K562 (cell line): ENCODE results near the gene CLDN14. TPM values are rescaled to one million over a fixed set of nuclear protein-coding genes. Genes with fewer than 3 reads are reported as not detected.

Experiments
- ATAC-seq: fragments of 200-7000 bp; cut with Tn5 transposase; 3 replicates; pipeline ENCODE4 v1.9.1; 2020; ENCODE audit warnings: moderate library complexity
- BruUV-seq: library from RNA; stranded (reverse); fragments of 400-500 nt; replicated peaks from 2 replicates; lab custom pipeline; 2021; lab: Mats Ljungman, UMichigan
- CTCF ChIA-PET: fragments of 300-600 bp; formaldehyde crosslinking; extraction: SDS; loops from one replicate; lab custom pipeline; 2021; ENCODE audit warnings: low intra/inter-chr PET ratio; lab: Yijun Ruan, JAX
- POLR2A ChIA-PET: fragments of 300-600, 350-650 bp; sonication (Branson Sonifier 250); formaldehyde crosslinking; extraction: SDS; loops from one replicate; lab custom pipeline; 2021; ENCODE audit warnings: antibody characterized with exemption, inconsistent platforms; lab: Yijun Ruan, JAX
- DNase-seq, 4 experiments: peaks; one replicate each; pipeline versions ENCODE4 v3.0.0 to v3.0.0-alpha.2; 2011 to 2018; ENCODE audit warnings: low spot score in 3 of 4, mixed read lengths in 3 of 4; ENCODE audit errors: extremely low read depth in 1 of 4
- FAIRE-seq: peaks from 2 replicates; lab custom pipeline; 2011; peaks lifted over from hg19 to GRCh38; lab: Jason Lieb, UNC
- H2AFZ ChIP-seq: 2 replicates; pipeline ENCODE4 v1.6.0; 2011; ENCODE audit warnings: low read depth, low read length, control low read depth, inconsistent platforms
- H3K27ac ChIP-seq: fragments of 200-600 bp; 3 replicates; pipeline ENCODE4 v1.8.0; 2011; ENCODE audit warnings: low read depth, mild to moderate bottlenecking, control low read depth, inconsistent platforms, low read length, moderate library complexity, mixed read lengths; ENCODE audit errors: extremely low read depth
- H3K27me3 ChIP-seq, 2 experiments: fragments of 300-600 bp in 1 of 2; 2 replicates in 1 of 2; 3 replicates in 1 of 2; pipeline versions ENCODE4 v1.6.0 to v1.8.0; 2011; ENCODE audit warnings: inconsistent platforms in 2 of 2, low read length in 2 of 2, mild to moderate bottlenecking in 1 of 2, mixed read lengths in 1 of 2, moderate library complexity in 1 of 2; ENCODE audit not compliant: control insufficient read depth in 2 of 2, insufficient read depth in 2 of 2
- H3K36me3 ChIP-seq: fragments of 300-600 bp; 3 replicates; pipeline ENCODE4 v1.8.0; 2011; ENCODE audit warnings: mild to moderate bottlenecking, low read length, inconsistent platforms; ENCODE audit not compliant: control insufficient read depth, insufficient read depth
- H3K4me1 ChIP-seq, 2 experiments: fragments of 200-600 bp in 1 of 2; replicated peaks in 1 of 2; 2 replicates in 1 of 2; 3 replicates in 1 of 2; pipeline versions ENCODE4 v1.5.1 to v1.8.0; 2011; ENCODE audit warnings: inconsistent platforms in 2 of 2, low read length in 2 of 2, mild to moderate bottlenecking in 1 of 2, mixed read lengths in 1 of 2, moderate library complexity in 1 of 2; ENCODE audit not compliant: control insufficient read depth in 2 of 2, insufficient read depth in 2 of 2
- H3K4me2 ChIP-seq: 2 replicates; pipeline ENCODE4 v1.6.1; 2011; ENCODE audit warnings: low read length, control low read depth, inconsistent platforms, mixed read lengths; ENCODE audit not compliant: insufficient read depth
- H3K4me3 ChIP-seq: fragments of 200-600 bp; sonication (generic), shearing (Covaris generic); 2 replicates; pipeline ENCODE4 v1.5.1; 2016; ENCODE audit warnings: control low read depth, inconsistent platforms
- H3K79me2 ChIP-seq: fragments of 200-600 bp; 3 replicates; pipeline ENCODE4 v1.8.0; 2011; ENCODE audit warnings: low read length, inconsistent platforms; ENCODE audit not compliant: control insufficient read depth, insufficient read depth
- H3K9ac ChIP-seq, 2 experiments: 2 replicates each; pipeline versions ENCODE4 v1.6.0 to v1.6.1; 2011; ENCODE audit warnings: low read depth in 2 of 2, low read length in 2 of 2, control low read depth in 1 of 2, inconsistent platforms in 1 of 2, mild to moderate bottlenecking in 1 of 2, mixed read lengths in 1 of 2; ENCODE audit not compliant: insufficient read depth in 1 of 2
- H3K9me1 ChIP-seq: one replicate; pipeline ENCODE4 v1.6.0; 2011; ENCODE audit warnings: inconsistent platforms, mild to moderate bottlenecking, low read length, moderate library complexity; ENCODE audit not compliant: control insufficient read depth, insufficient read depth
- H3K9me3 ChIP-seq: replicated peaks from 2 replicates; pipeline ENCODE4 v1.5.1; 2011; ENCODE audit warnings: low read depth, low read length, inconsistent platforms; ENCODE audit not compliant: control insufficient read depth, insufficient read depth
- H4K20me1 ChIP-seq: replicated peaks from 2 replicates; pipeline ENCODE4 v1.6.1; 2011; ENCODE audit warnings: low read length, inconsistent platforms, mixed read lengths; ENCODE audit not compliant: control insufficient read depth, insufficient read depth
- DNMT1 ChIP-seq: fragments of 450-650 bp; IDR thresholded peaks from 2 replicates; pipeline ENCODE4 v1.6.1; 2016; ENCODE audit warnings: antibody characterized with exemption, mild to moderate bottlenecking
- E2F3 ChIP-seq: fragments of 250-450 bp; sonication (Bioruptor Pico); IDR thresholded peaks from 2 replicates; pipeline ENCODE4 v1.4.0; 2020; ENCODE audit warnings: mild to moderate bottlenecking
- GTF2F1 ChIP-seq: IDR thresholded peaks from 2 replicates; pipeline ENCODE4 v1.6.1; 2011; ENCODE audit warnings: low read depth, low read length, improper control_type of control experiment
- SFPQ ChIP-seq: fragments of 200-400 bp; formaldehyde crosslinking; IDR thresholded peaks from 2 replicates; pipeline ENCODE4 v1.6.1; 2017; ENCODE audit warnings: mild to moderate bottlenecking, low read depth, low read length, moderate library complexity
- SNRNP70 ChIP-seq: fragments of 200-400 bp; formaldehyde crosslinking; optimal IDR thresholded peaks from 2 replicates; pipeline ENCODE3; 2017; ENCODE audit warnings: low read depth, low read length
- TEAD1 ChIP-seq, 2 experiments: fragments of 450-650 bp in 1 of 2; sonication (generic) in 1 of 2; formaldehyde crosslinking; IDR thresholded peaks; 2 replicates each; pipeline versions ENCODE4 v1.4.0 to v1.8.0; 2020 to 2022; ENCODE audit warnings: mild to moderate bottlenecking in 2 of 2, missing genetic modification reagents in 1 of 2
- USF2 ChIP-seq: sonication (generic); formaldehyde crosslinking; IDR thresholded peaks from 2 replicates; pipeline ENCODE4 v1.5.0; 2020; ENCODE audit warnings: missing genetic modification reagents
- ZC3H11A ChIP-seq: IDR thresholded peaks from 2 replicates; pipeline ENCODE4 v1.6.1; 2012; ENCODE audit warnings: low read depth, low read length, improper control_type of control experiment
- ZNF695 ChIP-seq: fragments of 450-650 bp; formaldehyde crosslinking; IDR thresholded peaks from 2 replicates; pipeline ENCODE4 v1.4.0; 2020; ENCODE audit warnings: mild to moderate bottlenecking, moderate library complexity
- ZNF717 ChIP-seq: fragments of 250-450 bp; sonication (Bioruptor Pico); IDR thresholded peaks from 2 replicates; pipeline ENCODE4 v1.5.0; 2021
- ZNF75A ChIP-seq: fragments of 450-650 bp; formaldehyde crosslinking; IDR thresholded peaks from 2 replicates; pipeline ENCODE4 v1.4.0; 2020; ENCODE audit warnings: mild to moderate bottlenecking
- WGBS: fragments of 100-300 bp; shearing (Covaris generic); methylation state at CpG from one replicate; pipeline ENCODE4 v1.1.6; 2016; ENCODE audit warnings: low coverage, mixed read lengths; ENCODE audit not compliant: insufficient coverage; ENCODE audit errors: missing lambda C conversion rate; 5-methylcytosine and 5-hydroxymethylcytosine counted together
- in situ Hi-C: fragments of 300-500 bp; cut with MboI; formaldehyde crosslinking; loops from 4 replicates; pipeline ENCODE4 v1.15.0; 2018; ENCODE audit warnings: inconsistent platforms, mixed read lengths
- intact Hi-C: fragments of 100-400 bp; cut with micrococcal nuclease; formaldehyde crosslinking; loops from 2 replicates; pipeline ENCODE4 v1.14.2; 2022
- polyA plus RNA-seq, 8 experiments: library from polyadenylated mRNA; depleted of rRNA in 4 of 8; stranded (reverse) in 5 of 8; unstranded in 3 of 8; fragments of >200 nt; fragmentation: Nextera tagmentation in 2 of 8; fragmentation: Illumina TruSeq in 1 of 8; extraction: Ambion mirVana in 2 of 8; extraction: Trizol in 1 of 8; gene quantifications; 2 replicates each; pipeline versions ENCODE4 v1.2.1 to v1.2.3, GENCODE V29; 2011 to 2014; ENCODE audit warnings: inconsistent platforms in 1 of 8, missing spikeins in 1 of 8
- total RNA-seq, 7 experiments: library from RNA; depleted of rRNA in 6 of 7; stranded (reverse); fragments of >200 nt in 6 of 7; fragmentation: Illumina TruSeq in 2 of 7; extraction: Trizol in 2 of 7; gene quantifications; 2 replicates each; pipeline versions ENCODE4 v1.2.1 to v1.2.3, GENCODE V29; 2011 to 2021; ENCODE audit warnings: low replicate concordance in 1 of 7
- TF ChIP-seq, protein P1 (sequence below), 2 experiments: fragments of 450-650 bp in 1 of 2; sonication (generic) in 1 of 2; formaldehyde crosslinking; conservative IDR thresholded peaks; 2 replicates each; pipeline versions ENCODE4 v1.4.0 to v1.8.1; 2020 to 2022; ENCODE audit warnings: mild to moderate bottlenecking in 1 of 2, missing genetic modification reagents in 1 of 2

CLDN14 gene
- total and polyA plus RNA-seq, 9 of the 15 experiments (the other 6 are each of a cell fraction or from before 2014, with no cell fraction given) = not detected

DNA sequence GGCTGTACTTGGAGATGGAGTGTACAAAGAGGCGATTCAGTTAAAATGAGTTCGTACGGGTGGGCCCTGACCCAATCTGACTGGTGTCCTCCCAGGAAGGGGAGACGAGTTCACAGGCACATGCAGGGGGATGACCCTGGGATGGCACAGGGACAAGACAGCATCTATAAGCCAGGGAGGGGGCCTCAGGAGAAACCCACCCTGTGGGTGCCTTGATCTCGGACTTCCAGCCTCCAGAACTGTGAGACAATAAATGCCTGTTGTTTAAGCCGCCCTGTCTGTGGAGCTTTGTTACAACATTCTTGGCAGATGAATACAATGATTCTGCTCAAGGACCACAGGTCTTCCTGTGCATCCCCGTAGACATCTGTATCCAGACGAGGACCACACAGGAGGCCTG is 14.6 kb upstream of the CLDN14 start:
- no TSS peak for BruUV-seq
- DNase-seq (no peak), FAIRE-seq (no peak), ATAC-seq (no peak)
- no peaks in the 10 kb centered on the region for H3K79me2 ChIP-seq
- no peaks in the 10 kb centered on the region for H3K9me3 ChIP-seq
- ChIA-PET CTCF (no interaction called here), POLR2A (interaction anchor here (0.6 to 0.7 kb wide), 2 partner anchors 8 to 9 kb away, joined by 3 to 4 read pairs; no protein-coding TSS in a partner anchor)
- intact Hi-C loops = no loop called here
- no peaks in the 10 kb centered on the region for H3K9me1 ChIP-seq
- no peaks in the 10 kb centered on the region for H3K36me3 ChIP-seq
- no peak overlapping the region for H2AFZ ChIP-seq
- H3K9ac ChIP-seq = no peak overlapping the region
- WGBS = 1% methylated on average over 8 of the region's 8 CpGs
- H3K4me3 ChIP-seq = no peak overlapping the region
- no peaks in the 10 kb centered on the region for H4K20me1 ChIP-seq
- peaks cover 45 to 61% of the 10 kb centered on the region in 2 experiments for H3K27me3 ChIP-seq
- TF ChIP-seq ZNF695 (no peak), ZNF75A (CRISPR knock-in tag) (no peak), SFPQ (no peak), GTF2F1 (no peak), USF2 (CRISPR knock-in tag) (no peak), SNRNP70 (no peak), ZC3H11A (no peak), DNMT1 (no peak), ZNF717 (CRISPR knock-in tag) (no peak), E2F3 (CRISPR knock-in tag) (no peak), TEAD1 (CRISPR knock-in tag; IDR thresholded peaks at IDR 0.05) (no peak)
- TF ChIP-seq, protein P1, sequence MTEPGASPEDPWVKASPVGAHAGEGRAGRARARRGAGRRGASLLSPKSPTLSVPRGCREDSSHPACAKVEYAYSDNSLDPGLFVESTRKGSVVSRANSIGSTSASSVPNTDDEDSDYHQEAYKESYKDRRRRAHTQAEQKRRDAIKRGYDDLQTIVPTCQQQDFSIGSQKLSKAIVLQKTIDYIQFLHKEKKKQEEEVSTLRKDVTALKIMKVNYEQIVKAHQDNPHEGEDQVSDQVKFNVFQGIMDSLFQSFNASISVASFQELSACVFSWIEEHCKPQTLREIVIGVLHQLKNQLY (CRISPR knock-in tag; conservative IDR thresholded peaks at IDR 0.05) = no peak
- H3K4me1 ChIP-seq = no peaks in the 10 kb centered on the region
- in situ Hi-C loops = no loop called here
- H3K4me2 ChIP-seq = no peak overlapping the region
- H3K27ac ChIP-seq = no peak overlapping the region
